WTC11 (cell line): Measurements from ENCODE around the gene TVP23C. TPM values are rescaled to one million over a fixed set of nuclear protein-coding genes. Genes with fewer than 3 reads are reported as not detected.

Experiments used
- ATAC-seq: fragments of 200-7000 bp; cut with Tn5 transposase; 2 replicates; pipeline ENCODE4 v1.10.0; 2021; ENCODE audit warnings: mild to moderate bottlenecking, moderate library complexity
- CTCF ChIA-PET: fragments of 300-600 bp; sonication (Branson Sonifier 250); formaldehyde crosslinking; loops from one replicate; lab custom pipeline; 2021; ENCODE audit warnings: antibody characterized with exemption; lab: Charles Lee
- POLR2A ChIA-PET: fragments of 350-600 bp; sonication (Branson Sonifier 250); formaldehyde crosslinking; loops from one replicate; lab custom pipeline; 2021; ENCODE audit warnings: antibody characterized with exemption; lab: Charles Lee
- DNase-seq: peaks from one replicate; pipeline ENCODE4 v3.0.0; 2021; ENCODE audit warnings: low spot score
- H3K27ac Mint-ChIP-seq: 2 replicates; pipeline ENCODE4 v1.8.0; 2021; ENCODE audit warnings: mixed read lengths
- H3K27me3 Mint-ChIP-seq: 2 replicates; pipeline ENCODE4 v1.8.0; 2021; ENCODE audit warnings: low read depth, mild to moderate bottlenecking, moderate library complexity, mixed read lengths
- H3K36me3 Mint-ChIP-seq: 2 replicates; pipeline ENCODE4 v1.8.0; 2021; ENCODE audit warnings: mixed read lengths
- H3K4me1 Mint-ChIP-seq: 2 replicates; pipeline ENCODE4 v1.8.0; 2022; ENCODE audit warnings: mixed read lengths
- H3K4me3 Mint-ChIP-seq: 2 replicates; pipeline ENCODE4 v1.8.0; 2021; ENCODE audit warnings: mild to moderate bottlenecking, moderate library complexity, mixed read lengths
- H3K9me3 Mint-ChIP-seq: 2 replicates; pipeline ENCODE4 v1.8.0; 2021; ENCODE audit warnings: mixed read lengths
- CBFB ChIP-seq: sonication (generic); formaldehyde crosslinking; IDR thresholded peaks from 2 replicates; pipeline ENCODE4 v1.8.1; 2022; ENCODE audit warnings: mild to moderate bottlenecking, low read depth, missing genetic modification reagents
- CREM ChIP-seq: sonication (generic); formaldehyde crosslinking; IDR thresholded peaks from 2 replicates; pipeline ENCODE4 v1.8.1; 2022; ENCODE audit warnings: mild to moderate bottlenecking, missing genetic modification reagents, moderate library complexity
- GTF2I ChIP-seq: fragments of 250-450 bp; sonication (Bioruptor Pico); conservative IDR thresholded peaks from 2 replicates; pipeline ENCODE4 v1.4.0; 2021; ENCODE audit warnings: mild to moderate bottlenecking
- IRF2 ChIP-seq: sonication (generic); formaldehyde crosslinking; IDR thresholded peaks from 2 replicates; pipeline ENCODE4 v1.8.0; 2022; ENCODE audit warnings: low read depth, missing genetic modification reagents, borderline replicate concordance
- MYBL2 ChIP-seq: sonication (generic); formaldehyde crosslinking; IDR thresholded peaks from 2 replicates; pipeline ENCODE4 v1.8.1; 2023; ENCODE audit warnings: mild to moderate bottlenecking, moderate library complexity, missing genetic modification reagents
- NFE2L1 ChIP-seq: sonication (generic); formaldehyde crosslinking; IDR thresholded peaks from 2 replicates; pipeline ENCODE4 v1.8.1; 2023; ENCODE audit warnings: missing genetic modification reagents
- NFYB ChIP-seq: sonication (generic); formaldehyde crosslinking; conservative IDR thresholded peaks from 2 replicates; pipeline ENCODE4 v1.8.0; 2022; ENCODE audit warnings: low read depth, missing genetic modification reagents
- NR3C1 ChIP-seq: sonication (generic); formaldehyde crosslinking; conservative IDR thresholded peaks from 2 replicates; pipeline ENCODE4 v1.8.1; 2023; ENCODE audit warnings: low read depth, mild to moderate bottlenecking, missing genetic modification reagents
- OVOL2 ChIP-seq: fragments of 250-450 bp; sonication (Bioruptor Pico); IDR thresholded peaks from 2 replicates; pipeline ENCODE4 v1.9.0; 2021; ENCODE audit warnings: mild to moderate bottlenecking, borderline replicate concordance
- SP1 ChIP-seq: sonication (generic); formaldehyde crosslinking; conservative IDR thresholded peaks from 2 replicates; pipeline ENCODE4 v1.8.1; 2022; ENCODE audit warnings: missing genetic modification reagents
- TCF7 ChIP-seq: sonication (generic); formaldehyde crosslinking; IDR thresholded peaks from 2 replicates; pipeline ENCODE4 v1.8.0; 2022; ENCODE audit warnings: mild to moderate bottlenecking, low read depth, missing genetic modification reagents, moderate library complexity
- ZNF121 ChIP-seq: sonication (generic); formaldehyde crosslinking; IDR thresholded peaks from 2 replicates; pipeline ENCODE4 v1.8.0; 2023; ENCODE audit warnings: missing genetic modification reagents
- ZNF396 ChIP-seq: fragments of 250-450 bp; sonication (Bioruptor Pico); IDR thresholded peaks from 2 replicates; pipeline ENCODE4 v1.8.0; 2021; ENCODE audit warnings: mild to moderate bottlenecking, moderate library complexity, borderline replicate concordance
- ZNF416 ChIP-seq: fragments of 250-450 bp; sonication (Bioruptor Pico); IDR thresholded peaks from 2 replicates; pipeline ENCODE4 v1.9.0; 2021; ENCODE audit warnings: mild to moderate bottlenecking, inconsistent platforms
- total RNA-seq: library from RNA; stranded (reverse); gene quantifications from 3 replicates; pipeline ENCODE4 v1.2.3, GENCODE V29; 2021
- TF ChIP-seq, protein P1 (sequence below): sonication (generic); formaldehyde crosslinking; IDR thresholded peaks from 2 replicates; pipeline ENCODE4 v1.8.1; 2023; ENCODE audit warnings: mild to moderate bottlenecking, missing genetic modification reagents
- TF ChIP-seq, protein P2 (sequence below): sonication (generic); formaldehyde crosslinking; IDR thresholded peaks from 2 replicates; pipeline ENCODE4 v1.8.0; 2022; ENCODE audit warnings: mild to moderate bottlenecking, missing genetic modification reagents
- TF ChIP-seq, protein P3 (sequence below): sonication (generic); formaldehyde crosslinking; conservative IDR thresholded peaks from 2 replicates; pipeline ENCODE4 v1.8.1; 2022; ENCODE audit warnings: mild to moderate bottlenecking, missing genetic modification reagents
- TF ChIP-seq, protein P4 (sequence below): fragments of 250-450 bp; sonication (Bioruptor Pico); IDR thresholded peaks from 2 replicates; pipeline ENCODE4 v1.9.0; 2021; ENCODE audit warnings: moderate library complexity, mild to moderate bottlenecking, inconsistent platforms, borderline replicate concordance
- TF ChIP-seq, protein P5 (sequence below): sonication (generic); formaldehyde crosslinking; IDR thresholded peaks from 2 replicates; pipeline ENCODE4 v1.8.1; 2022; ENCODE audit warnings: low read depth, missing genetic modification reagents, borderline replicate concordance
- TF ChIP-seq, protein P6 (sequence below): sonication (generic); formaldehyde crosslinking; conservative IDR thresholded peaks from 2 replicates; pipeline ENCODE4 v1.8.1; 2023; ENCODE audit warnings: mild to moderate bottlenecking, low read depth, missing genetic modification reagents, moderate library complexity
- TF ChIP-seq, protein P7 (sequence below): sonication (generic); formaldehyde crosslinking; IDR thresholded peaks from 2 replicates; pipeline ENCODE4 v1.8.1; 2023; ENCODE audit warnings: mild to moderate bottlenecking, missing genetic modification reagents, moderate library complexity

Gene TVP23C
- total RNA-seq, 1 experiment from 2014 or later: 16.9 TPM

DNA sequence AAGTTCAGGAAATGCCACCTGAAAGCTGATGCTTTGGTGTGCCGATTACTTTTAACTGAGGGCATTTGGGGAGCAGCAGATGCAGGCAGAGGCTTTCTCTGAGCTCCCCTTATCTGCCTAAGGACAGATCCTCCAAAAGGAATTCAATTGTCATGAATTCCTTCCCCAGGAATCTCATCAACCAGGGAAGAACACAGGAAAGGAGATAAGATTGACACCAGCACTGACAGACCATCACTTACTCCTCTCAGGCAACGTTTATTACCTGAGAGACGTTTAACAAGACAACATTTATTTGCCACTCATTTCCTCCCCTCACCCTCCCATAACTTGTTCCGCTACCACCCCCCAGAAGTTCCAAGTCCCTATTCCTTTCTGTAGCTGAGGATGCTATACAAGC lies 78.2 kb downstream of the TVP23C start:
- Mint-ChIP-seq H3K27me3 (no peaks in the 10 kb centered on the region), H3K36me3 (peaks cover 17% of the 10 kb centered on the region), H3K4me1 (peaks cover 23% of the 10 kb centered on the region), H3K4me3 (no peak overlapping the region), H3K9me3 (peaks cover 3% of the 10 kb centered on the region; the same call in 1 of the 2 replicates), H3K27ac (no peak overlapping the region)
- ChIA-PET POLR2A (no interaction called here), CTCF (interaction anchor here (1.2 to 1.9 kb wide), 2 partner anchors 18 to 237 kb away, joined by 4 to 20 read pairs; no protein-coding TSS in a partner anchor)
- ATAC-seq (peak; percentile 44; the same call in 1 of the 2 replicates), DNase-seq (no peak)
- TF ChIP-seq NFYB: no peak

DNA sequence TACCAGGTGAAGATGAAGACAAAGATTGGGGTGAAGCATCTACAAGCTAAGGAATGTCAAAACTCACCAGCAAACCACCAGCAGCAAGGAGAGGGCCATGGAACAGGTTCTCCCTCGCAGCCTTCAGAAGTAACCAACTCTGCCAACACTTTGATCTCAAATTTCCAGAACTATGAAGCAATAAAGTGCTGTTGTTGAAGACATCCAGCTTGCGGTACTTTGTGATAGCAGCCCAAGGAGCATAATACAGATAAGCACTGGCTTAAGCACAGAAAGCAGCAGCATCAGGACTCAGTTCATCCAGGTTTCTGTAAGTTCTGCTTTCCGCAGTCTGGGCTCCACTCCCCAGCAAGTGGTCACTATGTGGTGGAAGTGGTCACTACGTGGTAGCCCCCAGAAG lies 79.9 kb downstream of the TVP23C start:
- Mint-ChIP-seq H3K4me3 (no peak overlapping the region), H3K9me3 (no peaks in the 10 kb centered on the region)
- TF ChIP-seq, protein P1, sequence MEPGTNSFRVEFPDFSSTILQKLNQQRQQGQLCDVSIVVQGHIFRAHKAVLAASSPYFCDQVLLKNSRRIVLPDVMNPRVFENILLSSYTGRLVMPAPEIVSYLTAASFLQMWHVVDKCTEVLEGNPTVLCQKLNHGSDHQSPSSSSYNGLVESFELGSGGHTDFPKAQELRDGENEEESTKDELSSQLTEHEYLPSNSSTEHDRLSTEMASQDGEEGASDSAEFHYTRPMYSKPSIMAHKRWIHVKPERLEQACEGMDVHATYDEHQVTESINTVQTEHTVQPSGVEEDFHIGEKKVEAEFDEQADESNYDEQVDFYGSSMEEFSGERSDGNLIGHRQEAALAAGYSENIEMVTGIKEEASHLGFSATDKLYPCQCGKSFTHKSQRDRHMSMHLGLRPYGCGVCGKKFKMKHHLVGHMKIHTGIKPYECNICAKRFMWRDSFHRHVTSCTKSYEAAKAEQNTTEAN (CRISPR knock-in tag): no peak
- TF ChIP-seq ZNF416 (no peak), NR3C1 (CRISPR knock-in tag) (no peak), ZNF396 (no peak), NFE2L1 (CRISPR knock-in tag) (no peak), IRF2 (CRISPR knock-in tag) (no peak), TCF7 (CRISPR knock-in tag) (no peak), MYBL2 (no peak), CREM (CRISPR knock-in tag) (no peak), GTF2I (CRISPR knock-in tag) (no peak), SP1 (no peak), OVOL2 (CRISPR knock-in tag) (no peak), CBFB (CRISPR knock-in tag) (no peak), ZNF121 (CRISPR knock-in tag) (no peak)
- TF ChIP-seq, protein P2, sequence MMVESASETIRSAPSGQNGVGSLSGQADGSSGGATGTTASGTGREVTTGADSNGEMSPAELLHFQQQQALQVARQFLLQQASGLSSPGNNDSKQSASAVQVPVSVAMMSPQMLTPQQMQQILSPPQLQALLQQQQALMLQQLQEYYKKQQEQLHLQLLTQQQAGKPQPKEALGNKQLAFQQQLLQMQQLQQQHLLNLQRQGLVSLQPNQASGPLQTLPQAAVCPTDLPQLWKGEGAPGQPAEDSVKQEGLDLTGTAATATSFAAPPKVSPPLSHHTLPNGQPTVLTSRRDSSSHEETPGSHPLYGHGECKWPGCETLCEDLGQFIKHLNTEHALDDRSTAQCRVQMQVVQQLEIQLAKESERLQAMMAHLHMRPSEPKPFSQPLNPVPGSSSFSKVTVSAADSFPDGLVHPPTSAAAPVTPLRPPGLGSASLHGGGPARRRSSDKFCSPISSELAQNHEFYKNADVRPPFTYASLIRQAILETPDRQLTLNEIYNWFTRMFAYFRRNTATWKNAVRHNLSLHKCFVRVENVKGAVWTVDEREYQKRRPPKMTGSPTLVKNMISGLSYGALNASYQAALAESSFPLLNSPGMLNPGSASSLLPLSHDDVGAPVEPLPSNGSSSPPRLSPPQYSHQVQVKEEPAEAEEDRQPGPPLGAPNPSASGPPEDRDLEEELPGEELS (CRISPR knock-in tag): no peak
- TF ChIP-seq, protein P3, sequence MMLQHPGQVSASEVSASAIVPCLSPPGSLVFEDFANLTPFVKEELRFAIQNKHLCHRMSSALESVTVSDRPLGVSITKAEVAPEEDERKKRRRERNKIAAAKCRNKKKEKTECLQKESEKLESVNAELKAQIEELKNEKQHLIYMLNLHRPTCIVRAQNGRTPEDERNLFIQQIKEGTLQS (CRISPR knock-in tag): no peak
- TF ChIP-seq, protein P4, sequence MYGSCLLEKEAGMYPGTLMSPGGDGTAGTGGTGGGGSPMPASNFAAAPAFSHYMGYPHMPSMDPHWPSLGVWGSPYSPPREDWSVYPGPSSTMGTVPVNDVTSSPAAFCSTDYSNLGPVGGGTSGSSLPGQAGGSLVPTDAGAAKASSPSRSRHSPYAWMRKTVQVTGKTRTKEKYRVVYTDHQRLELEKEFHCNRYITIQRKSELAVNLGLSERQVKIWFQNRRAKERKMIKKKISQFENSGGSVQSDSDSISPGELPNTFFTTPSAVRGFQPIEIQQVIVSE (CRISPR knock-in tag): no peak
- TF ChIP-seq, protein P5, sequence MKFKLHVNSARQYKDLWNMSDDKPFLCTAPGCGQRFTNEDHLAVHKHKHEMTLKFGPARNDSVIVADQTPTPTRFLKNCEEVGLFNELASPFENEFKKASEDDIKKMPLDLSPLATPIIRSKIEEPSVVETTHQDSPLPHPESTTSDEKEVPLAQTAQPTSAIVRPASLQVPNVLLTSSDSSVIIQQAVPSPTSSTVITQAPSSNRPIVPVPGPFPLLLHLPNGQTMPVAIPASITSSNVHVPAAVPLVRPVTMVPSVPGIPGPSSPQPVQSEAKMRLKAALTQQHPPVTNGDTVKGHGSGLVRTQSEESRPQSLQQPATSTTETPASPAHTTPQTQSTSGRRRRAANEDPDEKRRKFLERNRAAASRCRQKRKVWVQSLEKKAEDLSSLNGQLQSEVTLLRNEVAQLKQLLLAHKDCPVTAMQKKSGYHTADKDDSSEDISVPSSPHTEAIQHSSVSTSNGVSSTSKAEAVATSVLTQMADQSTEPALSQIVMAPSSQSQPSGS (CRISPR knock-in tag): no peak
- TF ChIP-seq, protein P6, sequence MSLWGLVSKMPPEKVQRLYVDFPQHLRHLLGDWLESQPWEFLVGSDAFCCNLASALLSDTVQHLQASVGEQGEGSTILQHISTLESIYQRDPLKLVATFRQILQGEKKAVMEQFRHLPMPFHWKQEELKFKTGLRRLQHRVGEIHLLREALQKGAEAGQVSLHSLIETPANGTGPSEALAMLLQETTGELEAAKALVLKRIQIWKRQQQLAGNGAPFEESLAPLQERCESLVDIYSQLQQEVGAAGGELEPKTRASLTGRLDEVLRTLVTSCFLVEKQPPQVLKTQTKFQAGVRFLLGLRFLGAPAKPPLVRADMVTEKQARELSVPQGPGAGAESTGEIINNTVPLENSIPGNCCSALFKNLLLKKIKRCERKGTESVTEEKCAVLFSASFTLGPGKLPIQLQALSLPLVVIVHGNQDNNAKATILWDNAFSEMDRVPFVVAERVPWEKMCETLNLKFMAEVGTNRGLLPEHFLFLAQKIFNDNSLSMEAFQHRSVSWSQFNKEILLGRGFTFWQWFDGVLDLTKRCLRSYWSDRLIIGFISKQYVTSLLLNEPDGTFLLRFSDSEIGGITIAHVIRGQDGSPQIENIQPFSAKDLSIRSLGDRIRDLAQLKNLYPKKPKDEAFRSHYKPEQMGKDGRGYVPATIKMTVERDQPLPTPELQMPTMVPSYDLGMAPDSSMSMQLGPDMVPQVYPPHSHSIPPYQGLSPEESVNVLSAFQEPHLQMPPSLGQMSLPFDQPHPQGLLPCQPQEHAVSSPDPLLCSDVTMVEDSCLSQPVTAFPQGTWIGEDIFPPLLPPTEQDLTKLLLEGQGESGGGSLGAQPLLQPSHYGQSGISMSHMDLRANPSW (CRISPR knock-in tag): no peak
- TF ChIP-seq, protein P7, sequence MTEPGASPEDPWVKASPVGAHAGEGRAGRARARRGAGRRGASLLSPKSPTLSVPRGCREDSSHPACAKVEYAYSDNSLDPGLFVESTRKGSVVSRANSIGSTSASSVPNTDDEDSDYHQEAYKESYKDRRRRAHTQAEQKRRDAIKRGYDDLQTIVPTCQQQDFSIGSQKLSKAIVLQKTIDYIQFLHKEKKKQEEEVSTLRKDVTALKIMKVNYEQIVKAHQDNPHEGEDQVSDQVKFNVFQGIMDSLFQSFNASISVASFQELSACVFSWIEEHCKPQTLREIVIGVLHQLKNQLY (CRISPR knock-in tag): no peak
- TF ChIP-seq, all 79 proteins: peak for 0
- Mint-ChIP-seq H3K27ac (no peak overlapping the region), H3K27me3 (no peaks in the 10 kb centered on the region), H3K36me3 (peaks cover 18% of the 10 kb centered on the region), H3K4me1 (peaks cover 23% of the 10 kb centered on the region)
- DNase-seq (no peak), ATAC-seq (no peak)
- POLR2A ChIA-PET: no interaction called here
- CTCF ChIA-PET: interaction anchor here (2.7 kb wide), 1 partner anchor 20 kb away, joined by 11 read pairs; no protein-coding TSS in a partner anchor
